ENCODE measurements around the gene AASDH. TPM values are rescaled to one million over a fixed set of nuclear protein-coding genes. Genes with fewer than 3 reads are reported as not detected.
A peak's percentile ranks its signal among the peaks of the same experiment; 100 is the strongest.

The AASDH gene
- total RNA-seq, 4 donors from 2014 or later = 8.1 to 10.5 (median 9.0) TPM

DNA sequence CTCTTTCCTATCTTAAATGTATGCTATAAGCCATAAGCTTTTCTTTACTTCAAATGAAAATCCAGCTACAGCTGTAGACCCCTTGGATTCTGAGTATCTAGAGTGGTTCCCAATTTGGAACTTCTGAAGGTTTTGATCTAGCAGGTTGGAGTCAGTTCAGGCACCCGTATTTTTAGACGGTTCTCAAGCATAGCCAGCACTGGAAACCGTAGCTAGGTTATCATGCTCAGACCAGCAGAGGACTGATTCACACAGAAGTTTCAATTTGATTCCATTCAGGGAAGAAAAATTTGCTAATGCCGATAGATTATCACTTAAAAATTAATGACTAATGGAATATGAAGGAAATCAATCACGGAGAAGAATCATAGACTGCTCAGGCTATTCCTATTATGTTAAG, 36.9 kb upstream of the AASDH start:
- 76 to 86% methylated on average over 5 of the region's 5 CpGs for WGBS, 2 donors
- no peak for DNase-seq (ENCODE audit: low spot score in 2 of 2)
- TF ChIP-seq POLR2A (IDR thresholded peaks at IDR 0.05) = no peak
- TF ChIP-seq, protein P1, sequence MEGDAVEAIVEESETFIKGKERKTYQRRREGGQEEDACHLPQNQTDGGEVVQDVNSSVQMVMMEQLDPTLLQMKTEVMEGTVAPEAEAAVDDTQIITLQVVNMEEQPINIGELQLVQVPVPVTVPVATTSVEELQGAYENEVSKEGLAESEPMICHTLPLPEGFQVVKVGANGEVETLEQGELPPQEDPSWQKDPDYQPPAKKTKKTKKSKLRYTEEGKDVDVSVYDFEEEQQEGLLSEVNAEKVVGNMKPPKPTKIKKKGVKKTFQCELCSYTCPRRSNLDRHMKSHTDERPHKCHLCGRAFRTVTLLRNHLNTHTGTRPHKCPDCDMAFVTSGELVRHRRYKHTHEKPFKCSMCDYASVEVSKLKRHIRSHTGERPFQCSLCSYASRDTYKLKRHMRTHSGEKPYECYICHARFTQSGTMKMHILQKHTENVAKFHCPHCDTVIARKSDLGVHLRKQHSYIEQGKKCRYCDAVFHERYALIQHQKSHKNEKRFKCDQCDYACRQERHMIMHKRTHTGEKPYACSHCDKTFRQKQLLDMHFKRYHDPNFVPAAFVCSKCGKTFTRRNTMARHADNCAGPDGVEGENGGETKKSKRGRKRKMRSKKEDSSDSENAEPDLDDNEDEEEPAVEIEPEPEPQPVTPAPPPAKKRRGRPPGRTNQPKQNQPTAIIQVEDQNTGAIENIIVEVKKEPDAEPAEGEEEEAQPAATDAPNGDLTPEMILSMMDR (IDR thresholded peaks at IDR 0.05) = no peak
- intact Hi-C loops (cut with DNase I; ENCODE audit: low total_unique reads) = loop anchor here (5.0 kb wide), 1 partner anchor 383 kb away; no protein-coding TSS in a partner anchor
- no peak overlapping the region for H3K4me3 ChIP-seq (ENCODE audit: low read depth, poor library complexity, severe bottlenecking)

- TF ChIP-seq, protein P1 (IDR thresholded peaks at IDR 0.05) = no peak
- no peak for TF ChIP-seq POLR2A (IDR thresholded peaks at IDR 0.05)
- no peak overlapping the region for H3K4me3 ChIP-seq (ENCODE audit: low read depth, poor library complexity, severe bottlenecking)
- intact Hi-C loops (cut with DNase I; ENCODE audit: low total_unique reads) = no loop called here
- no peak for DNase-seq (ENCODE audit: low spot score in 2 of 2)
- 97 to 99% methylated on average over 3 of the region's 3 CpGs for WGBS, 2 donors
Observed at GRCh38 chr4:56417396-56417795, 30.1 kb upstream of the AASDH start.

DNA sequence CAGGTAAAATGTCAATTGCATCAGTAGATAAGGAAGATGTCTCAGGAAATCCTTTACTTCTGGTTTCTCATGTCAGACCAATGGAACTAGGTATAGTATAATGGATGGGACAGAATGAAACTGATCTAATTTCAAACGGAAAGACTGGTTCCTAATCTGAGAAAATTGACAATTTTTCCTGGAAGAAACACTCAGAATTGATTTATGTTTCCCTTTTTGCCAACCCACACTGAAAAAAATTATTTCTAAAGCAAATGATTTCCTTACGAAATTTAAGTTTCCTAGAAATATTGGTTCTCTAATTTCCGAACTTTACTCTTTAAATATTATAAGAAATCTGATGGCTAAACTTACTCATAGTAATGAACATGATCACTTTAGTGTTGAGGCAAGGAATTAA, 29.1 kb upstream of the AASDH start:
- TF ChIP-seq, protein P1 (IDR thresholded peaks at IDR 0.05) = no peak
- TF ChIP-seq POLR2A (IDR thresholded peaks at IDR 0.05) = no peak
- 68 to 69% methylated on average over 3 of the region's 3 CpGs for WGBS, 2 donors
- H3K4me3 ChIP-seq (ENCODE audit: low read depth, poor library complexity, severe bottlenecking) = no peak overlapping the region
- DNase-seq (ENCODE audit: low spot score in 2 of 2) = no peak
- intact Hi-C loops (cut with DNase I; ENCODE audit: low total_unique reads) = no loop called here

GRCh38 chr4:56414135-56414670, 26.9 kb upstream of the AASDH start:
- no peak overlapping the region for H3K4me3 ChIP-seq (ENCODE audit: low read depth, poor library complexity, severe bottlenecking)
- TF ChIP-seq, protein P1 (IDR thresholded peaks at IDR 0.05) = no peak
- TF ChIP-seq POLR2A (IDR thresholded peaks at IDR 0.05) = no peak
- 75 to 83% methylated on average over 4 of the region's 4 CpGs for WGBS, 2 donors
- no peak for DNase-seq (ENCODE audit: low spot score in 2 of 2)
- intact Hi-C loops (cut with DNase I; ENCODE audit: low total_unique reads) = no loop called here

GRCh38 chr4:56410247-56411062, 23.2 kb upstream of the AASDH start:
- TF ChIP-seq POLR2A (IDR thresholded peaks at IDR 0.05) = no peak
- TF ChIP-seq, protein P1 (IDR thresholded peaks at IDR 0.05) = no peak
- WGBS, 2 donors = 10 to 15% methylated on average over 4 of the region's 4 CpGs
- DNase-seq (ENCODE audit: low spot score in 2 of 2) = peak in 1 of 2 donors; percentile 84
- no peak overlapping the region for H3K4me3 ChIP-seq (ENCODE audit: low read depth, poor library complexity, severe bottlenecking)
- intact Hi-C loops (cut with DNase I; ENCODE audit: low total_unique reads) = no loop called here
